K562 (cell line): ENCODE data around the gene RAB4B. TPM values are rescaled to one million over a fixed set of nuclear protein-coding genes. Genes with fewer than 3 reads are reported as not detected.

Experiments used
- ATF6 ChIP-seq: sonication (generic); formaldehyde crosslinking; IDR thresholded peaks from 2 replicates; pipeline ENCODE4 v1.4.0; 2020; ENCODE audit warnings: mild to moderate bottlenecking, missing genetic modification reagents
- BRD9 ChIP-seq: fragments of 450-650 bp; IDR thresholded peaks from 2 replicates; pipeline ENCODE4 v1.6.1; 2018; ENCODE audit warnings: low read depth; ENCODE audit not compliant: partially characterized antibody
- BRF1 ChIP-seq: IDR thresholded peaks from 3 replicates; pipeline ENCODE4 v1.6.1; 2011; ENCODE audit warnings: borderline replicate concordance, mild to moderate bottlenecking; ENCODE audit not compliant: insufficient read length; ENCODE audit errors: extremely low read depth
- C11orf30 ChIP-seq: fragments of 450-650 bp; IDR thresholded peaks from 2 replicates; pipeline ENCODE4 v1.6.1; 2016; ENCODE audit warnings: low read depth, mild to moderate bottlenecking
- E2F3 ChIP-seq: fragments of 250-450 bp; sonication (Bioruptor Pico); IDR thresholded peaks from 2 replicates; pipeline ENCODE4 v1.4.0; 2020; ENCODE audit warnings: mild to moderate bottlenecking
- ELF2 ChIP-seq: fragments of 250-450 bp; sonication (Bioruptor Pico); IDR thresholded peaks from 2 replicates; pipeline ENCODE4 v1.5.0; 2021; ENCODE audit warnings: mild to moderate bottlenecking
- ELF4 ChIP-seq: fragments of 450-650 bp; formaldehyde crosslinking; IDR thresholded peaks from 2 replicates; pipeline ENCODE4 v1.4.0; 2022; ENCODE audit warnings: missing genetic modification characterization
- HDGF ChIP-seq: fragments of 450-650 bp; IDR thresholded peaks from 2 replicates; pipeline ENCODE4 v1.6.1; 2016
- HOXB6 ChIP-seq: fragments of 250-450 bp; sonication (Bioruptor Pico); IDR thresholded peaks from 2 replicates; pipeline ENCODE4 v1.5.1; 2022; ENCODE audit warnings: mild to moderate bottlenecking, borderline replicate concordance
- KLF6 ChIP-seq: fragments of 250-450 bp; sonication (Bioruptor Pico); IDR thresholded peaks from 2 replicates; pipeline ENCODE4 v1.4.0; 2020; ENCODE audit warnings: mild to moderate bottlenecking, moderate library complexity, borderline replicate concordance
- MIER1 ChIP-seq: fragments of 450-650 bp; IDR thresholded peaks from 2 replicates; pipeline ENCODE4 v1.6.1; 2016; ENCODE audit warnings: antibody characterized with exemption, mild to moderate bottlenecking, low read depth
- MLLT1 ChIP-seq, 2 experiments: fragments of 450-650 bp; IDR thresholded peaks; 2 replicates each; pipeline ENCODE4 v1.6.1; 2016
- NFATC3 ChIP-seq: fragments of 450-650 bp; IDR thresholded peaks from 2 replicates; pipeline ENCODE4 v1.6.1; 2017; ENCODE audit warnings: mild to moderate bottlenecking
- RBM34 ChIP-seq: fragments of 200-400 bp; formaldehyde crosslinking; IDR thresholded peaks from 2 replicates; pipeline ENCODE4 v1.6.1; 2018; ENCODE audit warnings: low read length, borderline replicate concordance; ENCODE audit not compliant: insufficient read depth
- TAF1 ChIP-seq: IDR thresholded peaks from 2 replicates; pipeline ENCODE4 v1.6.1; 2011; ENCODE audit warnings: mild to moderate bottlenecking, low read length, moderate library complexity; ENCODE audit not compliant: insufficient read depth, control insufficient read depth, severe bottlenecking; ENCODE audit errors: extremely low read depth
- ZBTB12 ChIP-seq: fragments of 250-450 bp; sonication (Bioruptor Pico); IDR thresholded peaks from 2 replicates; pipeline ENCODE4 v1.4.0; 2020
- ZBTB43 ChIP-seq: sonication (generic); formaldehyde crosslinking; IDR thresholded peaks from 2 replicates; pipeline ENCODE4 v1.8.0; 2023; ENCODE audit warnings: mild to moderate bottlenecking, missing genetic modification reagents
- ZNF282 ChIP-seq: sonication (generic); formaldehyde crosslinking; IDR thresholded peaks from 2 replicates; pipeline ENCODE4 v1.8.1; 2023; ENCODE audit warnings: missing genetic modification reagents
- ZNF395 ChIP-seq: fragments of 200-800 bp; sonication (Bioruptor generic); IDR thresholded peaks from 2 replicates; pipeline ENCODE4 v1.6.1; 2017; ENCODE audit warnings: missing genetic modification characterization, missing compliant biosample characterization
- ZNF444 ChIP-seq: fragments of 250-450 bp; sonication (Bioruptor Pico); IDR thresholded peaks from 2 replicates; pipeline ENCODE4 v1.4.0; 2020; ENCODE audit warnings: mild to moderate bottlenecking, moderate library complexity
- ZZZ3 ChIP-seq: fragments of 450-650 bp; IDR thresholded peaks from 2 replicates; pipeline ENCODE4 v1.6.1; 2016; ENCODE audit warnings: antibody characterized with exemption, mild to moderate bottlenecking, moderate library complexity
- polyA plus RNA-seq, 8 experiments: library from polyadenylated mRNA; depleted of rRNA in 4 of 8; stranded (reverse) in 5 of 8; unstranded in 3 of 8; fragments of >200 nt; fragmentation: Nextera tagmentation in 2 of 8; fragmentation: Illumina TruSeq in 1 of 8; extraction: Ambion mirVana in 2 of 8; extraction: Trizol in 1 of 8; gene quantifications; 2 replicates each; pipeline versions ENCODE4 v1.2.1 to v1.2.3, GENCODE V29; 2011 to 2014; ENCODE audit warnings: inconsistent platforms in 1 of 8, missing spikeins in 1 of 8
- total RNA-seq, 7 experiments: library from RNA; depleted of rRNA in 6 of 7; stranded (reverse); fragments of >200 nt in 6 of 7; fragmentation: Illumina TruSeq in 2 of 7; extraction: Trizol in 2 of 7; gene quantifications; 2 replicates each; pipeline versions ENCODE4 v1.2.1 to v1.2.3, GENCODE V29; 2011 to 2021; ENCODE audit warnings: low replicate concordance in 1 of 7

Gene RAB4B
- total and polyA plus RNA-seq, 9 of the 15 experiments (the other 6 are each of a cell fraction or from before 2014, with no cell fraction given), result 0.28 to 20.4 (median 9.0) TPM

- TF ChIP-seq HDGF (no peak), ELF4 (CRISPR knock-in tag) (peak; percentile 18; the same call in 1 of the 2 replicates), MLLT1 (IDR thresholded peaks at IDR 0.05) (peak; percentile 38 to 45; a peak in 1 of 4 replicates), KLF6 (CRISPR knock-in tag) (0 out of 2 replicates have a peak, but pooled peaks have one; percentile 18), ZZZ3 (no peak), C11orf30 (no peak), BRF1 (no peak), HOXB6 (no peak), NFATC3 (0 out of 2 replicates have a peak, but pooled peaks have one; percentile 69), ZBTB43 (CRISPR knock-in tag) (no peak), ZNF282 (CRISPR knock-in tag) (no peak), BRD9 (peak; percentile 74), ZNF444 (CRISPR knock-in tag) (no peak), E2F3 (CRISPR knock-in tag) (peak; percentile 56; the same call in 1 of the 2 replicates), ZNF395 (CRISPR knock-in tag) (peak; percentile 41; the same call in 1 of the 2 replicates), ATF6 (CRISPR knock-in tag) (no peak), TAF1 (peak; percentile 18), ELF2 (CRISPR knock-in tag) (no peak), RBM34 (no peak), MIER1 (peak; percentile 60; the same call in 1 of the 2 replicates), ZBTB12 (CRISPR knock-in tag) (no peak)
Measured at GRCh38 chr19:40797963-40798682, 20.1 kb downstream of the RAB4B start (continued).
